ENCODE measurements around the gene LPCAT1.

GRCh38 chr5:1529498-1529897 lies 5.7 kb upstream of the LPCAT1 start:
- TF ChIP-seq EZH2 (IDR thresholded peaks at IDR 0.05) (no peak), POLR2AphosphoS5 (IDR thresholded peaks at IDR 0.05; ENCODE audit: borderline replicate concordance, low read depth, low read length) (no peak)

All from SK-N-MC (cell line).